K562 (cell line): ENCODE data around the gene GABARAPL2. TPM values are rescaled to one million over a fixed set of nuclear protein-coding genes. Genes with fewer than 3 reads are reported as not detected.

Experiments used
- BHLHE40 ChIP-seq: IDR thresholded peaks from 2 replicates; pipeline ENCODE4 v1.6.1; 2011; ENCODE audit warnings: low read length, improper control_type of control experiment
- HMG20A ChIP-seq: fragments of 450-650 bp; formaldehyde crosslinking; conservative IDR thresholded peaks from 2 replicates; pipeline ENCODE4 v1.4.0; 2020; ENCODE audit warnings: mild to moderate bottlenecking, mixed read lengths
- KLF1 ChIP-seq: fragments of 450-650 bp; IDR thresholded peaks from 2 replicates; pipeline ENCODE4 v1.6.1; 2016; ENCODE audit warnings: missing genetic modification characterization, missing compliant biosample characterization
- MTA1 ChIP-seq: fragments of 450-650 bp; IDR thresholded peaks from 2 replicates; pipeline ENCODE4 v1.6.1; 2017; ENCODE audit warnings: borderline replicate concordance
- MYNN ChIP-seq, 2 experiments: sonication (generic); formaldehyde crosslinking in 1 of 2; IDR thresholded peaks; 2 replicates each; pipeline versions ENCODE4 v1.5.0 to v1.6.1; 2016 to 2020; ENCODE audit warnings: antibody characterized with exemption in 1 of 2, missing genetic modification reagents in 1 of 2
- NFE2 ChIP-seq: IDR thresholded peaks from 2 replicates; pipeline ENCODE4 v1.6.1; 2014; ENCODE audit warnings: antibody characterized with exemption, low read depth
- NRF1 ChIP-seq, 2 experiments: fragments of 450-650 bp; IDR thresholded peaks in 1 of 2; conservative IDR thresholded peaks in 1 of 2; 2 replicates each; pipeline ENCODE4 v1.6.1; 2014; ENCODE audit warnings: mild to moderate bottlenecking in 2 of 2
- RAD21 ChIP-seq, 2 experiments: fragments of 250-450 bp in 1 of 2; fragments of 450-650 bp in 1 of 2; sonication (Bioruptor Pico) in 1 of 2; formaldehyde crosslinking in 1 of 2; IDR thresholded peaks in 1 of 2; conservative IDR thresholded peaks in 1 of 2; 2 replicates each; pipeline versions ENCODE4 v1.4.0 to v1.8.0; 2020 to 2022; ENCODE audit warnings: mild to moderate bottlenecking in 2 of 2, moderate library complexity in 1 of 2
- RBM14 ChIP-seq: fragments of 200-400 bp; formaldehyde crosslinking; IDR thresholded peaks from 2 replicates; pipeline ENCODE4 v1.6.1; 2018; ENCODE audit warnings: low read depth, mild to moderate bottlenecking, low read length, moderate library complexity, borderline replicate concordance; ENCODE audit not compliant: insufficient read depth
- RBM34 ChIP-seq: fragments of 200-400 bp; formaldehyde crosslinking; IDR thresholded peaks from 2 replicates; pipeline ENCODE4 v1.6.1; 2018; ENCODE audit warnings: low read length, borderline replicate concordance; ENCODE audit not compliant: insufficient read depth
- SMARCE1 ChIP-seq: fragments of 450-650 bp; IDR thresholded peaks from 2 replicates; pipeline ENCODE4 v1.7.1; 2016; ENCODE audit warnings: mild to moderate bottlenecking
- SMC3 ChIP-seq: conservative IDR thresholded peaks from 2 replicates; pipeline ENCODE4 v1.6.1; 2011; ENCODE audit warnings: low read depth, low read length, improper control_type of control experiment; ENCODE audit not compliant: insufficient read depth
- SRSF9 ChIP-seq: fragments of 200-400 bp; formaldehyde crosslinking; IDR thresholded peaks from 2 replicates; pipeline ENCODE4 v1.6.1; 2017; ENCODE audit warnings: low read depth, low read length, borderline replicate concordance
- STAT5B ChIP-seq: fragments of 250-450 bp; sonication (Bioruptor Pico); IDR thresholded peaks from 2 replicates; pipeline ENCODE4 v1.8.0; 2021; ENCODE audit warnings: mild to moderate bottlenecking, inconsistent platforms
- TCF3 ChIP-seq: sonication (generic); formaldehyde crosslinking; IDR thresholded peaks from 2 replicates; pipeline ENCODE4 v1.4.0; 2020; ENCODE audit warnings: mild to moderate bottlenecking, missing genetic modification reagents
- TCFL5 ChIP-seq: fragments of 250-450 bp; sonication (Bioruptor Pico); conservative IDR thresholded peaks from 2 replicates; pipeline ENCODE4 v1.6.1; 2021; ENCODE audit warnings: mild to moderate bottlenecking, moderate library complexity, matching md5 sums
- ZNF175 ChIP-seq: fragments of 200-800 bp; sonication (Bioruptor generic); IDR thresholded peaks from 2 replicates; pipeline ENCODE4 v1.6.1; 2016; ENCODE audit warnings: low read depth, mild to moderate bottlenecking, missing genetic modification characterization, missing compliant biosample characterization
- ZNF311 ChIP-seq: fragments of 250-450 bp; sonication (Bioruptor Pico); IDR thresholded peaks from 2 replicates; pipeline ENCODE4 v1.4.0; 2020; ENCODE audit warnings: mild to moderate bottlenecking, moderate library complexity
- ZNF668 ChIP-seq: fragments of 250-450 bp; sonication (Bioruptor Pico); IDR thresholded peaks from 2 replicates; pipeline ENCODE4 v1.8.0; 2022; ENCODE audit warnings: mild to moderate bottlenecking, inconsistent platforms
- ZNF76 ChIP-seq: fragments of 250-450 bp; sonication (Bioruptor Pico); IDR thresholded peaks from 2 replicates; pipeline ENCODE4 v1.4.0; 2020; ENCODE audit warnings: mild to moderate bottlenecking, moderate library complexity, borderline replicate concordance
- polyA plus RNA-seq, 8 experiments: library from polyadenylated mRNA; depleted of rRNA in 4 of 8; stranded (reverse) in 5 of 8; unstranded in 3 of 8; fragments of >200 nt; fragmentation: Nextera tagmentation in 2 of 8; fragmentation: Illumina TruSeq in 1 of 8; extraction: Ambion mirVana in 2 of 8; extraction: Trizol in 1 of 8; gene quantifications; 2 replicates each; pipeline versions ENCODE4 v1.2.1 to v1.2.3, GENCODE V29; 2011 to 2014; ENCODE audit warnings: inconsistent platforms in 1 of 8, missing spikeins in 1 of 8
- total RNA-seq, 7 experiments: library from RNA; depleted of rRNA in 6 of 7; stranded (reverse); fragments of >200 nt in 6 of 7; fragmentation: Illumina TruSeq in 2 of 7; extraction: Trizol in 2 of 7; gene quantifications; 2 replicates each; pipeline versions ENCODE4 v1.2.1 to v1.2.3, GENCODE V29; 2011 to 2021; ENCODE audit warnings: low replicate concordance in 1 of 7
- TF ChIP-seq, protein P1 (sequence below): sonication (generic); formaldehyde crosslinking; IDR thresholded peaks from 2 replicates; pipeline ENCODE4 v1.8.0; 2022; ENCODE audit warnings: missing genetic modification reagents, mild to moderate bottlenecking, moderate library complexity, borderline replicate concordance
- TF ChIP-seq, protein P2 (sequence below): IDR thresholded peaks from 2 replicates; pipeline ENCODE4 v1.6.1; 2011; ENCODE audit not compliant: insufficient read length; ENCODE audit errors: extremely low read depth
- TF ChIP-seq, protein P3 (sequence below): fragments of 450-650 bp; IDR thresholded peaks from 2 replicates; pipeline ENCODE4 v1.6.1; 2016; ENCODE audit warnings: antibody characterized with exemption
- TF ChIP-seq, protein P4 (sequence below): fragments of 250-450 bp; sonication (Bioruptor Pico); IDR thresholded peaks from 2 replicates; pipeline ENCODE4 v1.4.0; 2020

The GABARAPL2 gene
- total and polyA plus RNA-seq, 9 of the 15 experiments (the other 6 are each of a cell fraction or from before 2014, with no cell fraction given), result 42.1 to 288 (median 91.8) TPM

DNA sequence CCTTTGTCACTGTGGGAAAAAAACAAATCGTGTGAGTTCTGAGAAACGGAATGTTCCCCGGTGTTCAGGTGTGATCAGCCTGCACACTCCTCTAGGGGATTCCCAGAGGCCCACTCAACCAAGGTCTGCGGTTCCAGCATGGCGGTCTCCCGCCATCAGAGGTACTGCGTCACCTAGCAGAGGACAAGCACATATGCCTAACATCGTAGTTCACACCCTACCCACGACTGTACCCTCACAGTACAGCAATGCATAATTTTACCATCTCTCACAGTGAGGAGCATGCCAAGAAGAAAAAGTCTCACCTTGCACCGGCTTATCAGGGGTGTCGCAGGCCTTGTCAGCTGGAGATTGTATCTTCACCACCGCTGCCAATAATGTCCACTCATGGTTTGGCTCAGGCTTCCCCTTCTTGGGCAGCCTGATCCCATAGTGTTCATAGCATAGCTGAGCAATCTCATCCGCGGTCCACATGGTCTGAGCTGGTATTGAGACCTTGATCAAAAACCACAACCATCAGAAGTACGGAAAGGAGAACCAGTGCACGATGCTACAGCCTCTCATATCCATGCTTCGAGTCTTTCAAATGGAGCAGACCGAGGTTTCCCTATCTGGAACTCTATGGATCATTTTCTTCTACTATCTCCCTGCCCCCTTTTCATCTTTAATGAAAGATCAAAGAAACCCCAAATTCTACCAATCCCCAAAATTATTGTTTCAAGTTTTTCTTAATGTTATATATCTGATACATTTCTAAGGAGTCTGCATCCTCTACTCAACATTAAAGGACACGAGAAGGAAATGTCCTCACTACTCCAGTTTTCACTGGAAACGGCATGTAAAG is 54.4 kb downstream of the GABARAPL2 start (continued):
- TF ChIP-seq RBM14, result no peak
- peak; percentile 64 for TF ChIP-seq TCF3 (CRISPR knock-in tag)
- peak in 1 of 2 experiments; percentile 43; a peak in 1 of 4 replicates for TF ChIP-seq NRF1 (conservative IDR thresholded peaks at IDR 0.05 in 1 of 2, IDR thresholded peaks at IDR 0.05 in 1 of 2)
- no peak for TF ChIP-seq TCFL5
- no peak for TF ChIP-seq ZNF76 (CRISPR knock-in tag)
- no peak for TF ChIP-seq ZNF311 (CRISPR knock-in tag)
- no peak for TF ChIP-seq RAD21 (CRISPR knock-in tag; conservative IDR thresholded peaks at IDR 0.05 in 1 of 2, IDR thresholded peaks at IDR 0.05 in 1 of 2)
- TF ChIP-seq, protein P1, sequence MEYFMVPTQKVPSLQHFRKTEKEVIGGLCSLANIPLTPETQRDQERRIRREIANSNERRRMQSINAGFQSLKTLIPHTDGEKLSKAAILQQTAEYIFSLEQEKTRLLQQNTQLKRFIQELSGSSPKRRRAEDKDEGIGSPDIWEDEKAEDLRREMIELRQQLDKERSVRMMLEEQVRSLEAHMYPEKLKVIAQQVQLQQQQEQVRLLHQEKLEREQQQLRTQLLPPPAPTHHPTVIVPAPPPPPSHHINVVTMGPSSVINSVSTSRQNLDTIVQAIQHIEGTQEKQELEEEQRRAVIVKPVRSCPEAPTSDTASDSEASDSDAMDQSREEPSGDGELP, result peak; percentile 98
- TF ChIP-seq NFE2, result peak; percentile 87
- TF ChIP-seq STAT5B (CRISPR knock-in tag), result no peak
- TF ChIP-seq HMG20A, result no peak
- peak; percentile 63 for TF ChIP-seq SMARCE1
- TF ChIP-seq RBM34, result no peak
- TF ChIP-seq SRSF9, result no peak
- TF ChIP-seq, protein P2, sequence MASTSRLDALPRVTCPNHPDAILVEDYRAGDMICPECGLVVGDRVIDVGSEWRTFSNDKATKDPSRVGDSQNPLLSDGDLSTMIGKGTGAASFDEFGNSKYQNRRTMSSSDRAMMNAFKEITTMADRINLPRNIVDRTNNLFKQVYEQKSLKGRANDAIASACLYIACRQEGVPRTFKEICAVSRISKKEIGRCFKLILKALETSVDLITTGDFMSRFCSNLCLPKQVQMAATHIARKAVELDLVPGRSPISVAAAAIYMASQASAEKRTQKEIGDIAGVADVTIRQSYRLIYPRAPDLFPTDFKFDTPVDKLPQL, result no peak
- no peak for TF ChIP-seq KLF1 (tag)
- no peak for TF ChIP-seq SMC3
- peak; percentile 21; the same call in 1 of the 2 replicates for TF ChIP-seq MYNN (IDR thresholded peaks at IDR 0.05)
- TF ChIP-seq MYNN (CRISPR knock-in tag; IDR thresholded peaks at IDR 0.05), result no peak
- no peak for TF ChIP-seq ZNF668 (CRISPR knock-in tag)
- TF ChIP-seq BHLHE40, result 0 out of 2 replicates have a peak, but pooled peaks have one; percentile 14
- no peak for TF ChIP-seq ZNF175 (CRISPR knock-in tag)
- peak; percentile 70; the same call in 1 of the 2 replicates for TF ChIP-seq MTA1
- TF ChIP-seq, protein P3, sequence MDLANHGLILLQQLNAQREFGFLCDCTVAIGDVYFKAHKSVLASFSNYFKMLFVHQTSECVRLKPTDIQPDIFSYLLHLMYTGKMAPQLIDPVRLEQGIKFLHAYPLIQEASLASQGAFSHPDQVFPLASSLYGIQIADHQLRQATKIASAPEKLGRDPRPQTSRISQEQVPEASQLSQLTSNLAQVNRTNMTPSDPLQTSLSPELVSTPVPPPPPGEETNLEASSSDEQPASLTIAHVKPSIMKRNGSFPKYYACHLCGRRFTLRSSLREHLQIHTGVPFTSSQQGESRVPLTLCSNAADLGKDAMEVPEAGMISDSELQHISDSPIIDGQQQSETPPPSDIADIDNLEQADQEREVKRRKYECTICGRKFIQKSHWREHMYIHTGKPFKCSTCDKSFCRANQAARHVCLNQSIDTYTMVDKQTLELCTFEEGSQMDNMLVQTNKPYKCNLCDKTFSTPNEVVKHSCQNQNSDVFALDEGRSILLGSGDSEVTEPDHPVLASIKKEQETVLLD, result 0 out of 2 replicates have a peak, but pooled peaks have one; percentile 56
- TF ChIP-seq, protein P4, sequence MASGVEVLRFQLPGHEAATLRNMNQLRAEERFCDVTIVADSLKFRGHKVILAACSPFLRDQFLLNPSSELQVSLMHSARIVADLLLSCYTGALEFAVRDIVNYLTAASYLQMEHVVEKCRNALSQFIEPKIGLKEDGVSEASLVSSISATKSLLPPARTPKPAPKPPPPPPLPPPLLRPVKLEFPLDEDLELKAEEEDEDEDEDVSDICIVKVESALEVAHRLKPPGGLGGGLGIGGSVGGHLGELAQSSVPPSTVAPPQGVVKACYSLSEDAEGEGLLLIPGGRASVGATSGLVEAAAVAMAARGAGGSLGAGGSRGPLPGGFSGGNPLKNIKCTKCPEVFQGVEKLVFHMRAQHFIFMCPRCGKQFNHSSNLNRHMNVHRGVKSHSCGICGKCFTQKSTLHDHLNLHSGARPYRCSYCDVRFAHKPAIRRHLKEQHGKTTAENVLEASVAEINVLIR (CRISPR knock-in tag), result no peak
